ENCODE data around the gene CRYBA4.
"Not testable (repeated sequence)": the region's sequence is repeated elsewhere in the genome, so short reads cannot be mapped to it uniquely, and the experiment has no call there.

The CRYBA4 gene

DNA sequence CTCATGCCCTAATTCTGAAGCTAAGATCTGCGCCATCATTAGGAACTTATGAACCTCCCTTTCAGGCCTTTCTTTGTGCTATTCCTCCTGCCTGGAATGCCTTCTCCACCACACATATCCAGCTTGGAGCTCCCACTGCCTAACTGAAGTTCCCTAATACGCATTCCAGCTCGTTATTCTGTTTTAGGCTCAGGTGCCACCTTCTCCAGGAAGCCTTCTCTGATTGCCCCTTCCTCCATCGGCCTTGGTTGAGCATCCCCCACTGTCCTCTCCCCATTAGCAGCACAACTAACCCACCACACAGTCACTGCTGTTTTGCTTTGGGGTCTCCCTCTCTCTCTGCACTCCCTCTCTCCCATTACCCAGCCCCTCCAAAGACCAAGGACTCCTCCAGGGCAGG lies 9.1 kb upstream of the CRYBA4 start:
- Histone ChIP-seq H2AFZ (ENCODE audit: low read depth) (no peak overlapping the region), H4K20me1 (ENCODE audit: insufficient read depth) (no peaks in the 10 kb centered on the region), H3K36me3 (ENCODE audit: insufficient read depth) (no peaks in the 10 kb centered on the region), H3K27me3 (ENCODE audit: insufficient read depth, low read depth) (no peaks in the 10 kb centered on the region), H3K27ac (0 out of 2 replicates have a peak overlapping the region, but pooled peaks have one; percentile 10), H3K9ac (no peak overlapping the region), H3K4me3 (IDR thresholded peaks at IDR 0.05; ENCODE audit: insufficient read depth, low read depth, low read length) (no peak overlapping the region), H3K4me1 (ENCODE audit: low read depth, poor library complexity, severe bottlenecking) (peaks cover 96% of the 10 kb centered on the region), H3K79me2 (ENCODE audit: insufficient read depth, low read depth) (no peaks in the 10 kb centered on the region), H3K4me2 (peak overlapping the region; percentile 17; the same call in 1 of the 2 replicates)
- TF ChIP-seq, protein P1, sequence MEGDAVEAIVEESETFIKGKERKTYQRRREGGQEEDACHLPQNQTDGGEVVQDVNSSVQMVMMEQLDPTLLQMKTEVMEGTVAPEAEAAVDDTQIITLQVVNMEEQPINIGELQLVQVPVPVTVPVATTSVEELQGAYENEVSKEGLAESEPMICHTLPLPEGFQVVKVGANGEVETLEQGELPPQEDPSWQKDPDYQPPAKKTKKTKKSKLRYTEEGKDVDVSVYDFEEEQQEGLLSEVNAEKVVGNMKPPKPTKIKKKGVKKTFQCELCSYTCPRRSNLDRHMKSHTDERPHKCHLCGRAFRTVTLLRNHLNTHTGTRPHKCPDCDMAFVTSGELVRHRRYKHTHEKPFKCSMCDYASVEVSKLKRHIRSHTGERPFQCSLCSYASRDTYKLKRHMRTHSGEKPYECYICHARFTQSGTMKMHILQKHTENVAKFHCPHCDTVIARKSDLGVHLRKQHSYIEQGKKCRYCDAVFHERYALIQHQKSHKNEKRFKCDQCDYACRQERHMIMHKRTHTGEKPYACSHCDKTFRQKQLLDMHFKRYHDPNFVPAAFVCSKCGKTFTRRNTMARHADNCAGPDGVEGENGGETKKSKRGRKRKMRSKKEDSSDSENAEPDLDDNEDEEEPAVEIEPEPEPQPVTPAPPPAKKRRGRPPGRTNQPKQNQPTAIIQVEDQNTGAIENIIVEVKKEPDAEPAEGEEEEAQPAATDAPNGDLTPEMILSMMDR (conservative IDR thresholded peaks at IDR 0.05; ENCODE audit: low read depth, low read length) = no peak

DNA sequence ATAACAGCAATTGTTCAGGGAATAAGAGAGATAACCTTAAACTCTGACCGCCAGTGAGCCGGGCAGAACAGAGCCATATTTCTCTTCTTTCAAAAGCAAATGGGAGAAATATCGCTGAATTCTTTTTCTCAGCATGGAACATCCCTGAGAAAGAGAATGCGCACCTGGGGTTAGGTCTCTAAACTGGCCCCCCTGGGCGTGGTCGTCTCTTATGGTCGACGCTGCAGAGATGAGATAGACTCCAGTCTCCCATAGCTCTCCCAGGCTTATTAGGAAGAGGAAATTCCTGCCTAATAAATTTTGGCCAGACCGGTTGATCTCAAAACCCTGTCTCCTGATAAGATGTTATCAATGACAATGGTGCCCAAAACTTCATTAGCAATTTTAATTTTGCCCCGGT lies 8.0 kb upstream of the CRYBA4 start:
- not testable (repeated sequence) for H3K9ac ChIP-seq; H3K27me3 ChIP-seq (ENCODE audit: insufficient read depth, low read depth); H3K27ac ChIP-seq; H3K4me3 ChIP-seq (IDR thresholded peaks at IDR 0.05; ENCODE audit: insufficient read depth, low read depth, low read length); H3K36me3 ChIP-seq (ENCODE audit: insufficient read depth); H2AFZ ChIP-seq (ENCODE audit: low read depth); H3K79me2 ChIP-seq (ENCODE audit: insufficient read depth, low read depth); H4K20me1 ChIP-seq (ENCODE audit: insufficient read depth)
- Histone ChIP-seq H3K4me1 (ENCODE audit: low read depth, poor library complexity, severe bottlenecking) (peaks cover 96% of the 10 kb centered on the region), H3K4me2 (peak overlapping the region; percentile 99; the same call in 1 of the 2 replicates)

DNA sequence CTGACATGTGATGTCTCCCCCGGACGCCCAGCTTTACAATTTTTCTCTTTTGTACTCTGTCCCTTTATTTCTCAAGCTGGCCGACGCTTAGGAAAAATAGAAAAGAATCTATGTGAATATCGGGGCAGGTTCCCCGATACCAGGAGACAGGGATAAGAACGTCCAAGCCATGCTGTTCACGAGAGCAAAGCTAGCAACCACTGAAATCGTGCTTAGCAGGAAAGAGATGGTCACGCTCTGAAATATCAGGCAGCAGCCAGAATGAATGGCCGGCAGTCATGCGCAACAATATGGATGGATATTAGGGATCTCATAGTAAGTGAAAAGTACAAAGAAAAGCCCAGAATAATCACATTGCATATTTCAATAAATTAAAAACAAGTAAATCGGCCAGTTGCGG lies 7.4 kb upstream of the CRYBA4 start:
- Histone ChIP-seq H3K27me3 (ENCODE audit: insufficient read depth, low read depth) (no peaks in the 10 kb centered on the region), H3K4me2 (peak overlapping the region; percentile 99; the same call in 1 of the 2 replicates), H2AFZ (ENCODE audit: low read depth) (no peak overlapping the region), H3K36me3 (ENCODE audit: insufficient read depth) (no peaks in the 10 kb centered on the region), H3K9ac (no peak overlapping the region), H3K27ac (peak overlapping the region; percentile 57; the same call in 1 of the 2 replicates), H3K4me3 (IDR thresholded peaks at IDR 0.05; ENCODE audit: insufficient read depth, low read depth, low read length) (no peak overlapping the region), H3K79me2 (ENCODE audit: insufficient read depth, low read depth) (no peaks in the 10 kb centered on the region), H4K20me1 (ENCODE audit: insufficient read depth) (no peaks in the 10 kb centered on the region), H3K4me1 (ENCODE audit: low read depth, poor library complexity, severe bottlenecking) (peaks cover 96% of the 10 kb centered on the region)
- TF ChIP-seq, protein P1 (conservative IDR thresholded peaks at IDR 0.05; ENCODE audit: low read depth, low read length) = no peak

DNA sequence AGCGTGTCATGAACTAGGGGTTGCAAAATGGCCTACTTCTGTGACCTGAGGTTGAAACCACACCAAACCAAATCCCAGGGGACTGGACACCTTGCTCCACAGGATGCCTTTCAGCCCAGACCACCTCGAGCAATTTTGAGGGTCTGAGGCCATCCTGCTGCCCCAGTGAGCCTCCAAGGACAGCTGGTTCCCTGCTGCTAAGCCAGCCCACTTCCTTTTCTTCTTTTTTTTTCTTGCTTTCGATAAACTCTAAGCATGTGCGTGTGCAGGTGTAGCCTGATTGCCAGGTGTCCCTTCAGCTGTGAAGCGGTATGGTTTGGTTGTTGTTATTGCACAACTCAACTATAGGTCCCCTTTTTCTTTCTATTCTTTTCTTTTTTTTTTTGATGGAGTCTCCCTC lies 6.6 kb upstream of the CRYBA4 start:
- Histone ChIP-seq H2AFZ (ENCODE audit: low read depth) (0 out of 2 replicates have a peak overlapping the region, but pooled peaks have one; percentile 14), H3K27me3 (ENCODE audit: insufficient read depth, low read depth) (no peaks in the 10 kb centered on the region), H3K36me3 (ENCODE audit: insufficient read depth) (no peaks in the 10 kb centered on the region), H3K4me1 (ENCODE audit: low read depth, poor library complexity, severe bottlenecking) (peaks cover 96% of the 10 kb centered on the region), H3K9ac (no peak overlapping the region), H4K20me1 (ENCODE audit: insufficient read depth) (no peaks in the 10 kb centered on the region), H3K27ac (peak overlapping the region; percentile 57), H3K79me2 (ENCODE audit: insufficient read depth, low read depth) (no peaks in the 10 kb centered on the region), H3K4me2 (peak overlapping the region; percentile 99), H3K4me3 (IDR thresholded peaks at IDR 0.05; ENCODE audit: insufficient read depth, low read depth, low read length) (no peak overlapping the region)
- TF ChIP-seq, protein P1 (conservative IDR thresholded peaks at IDR 0.05; ENCODE audit: low read depth, low read length) = no peak

DNA sequence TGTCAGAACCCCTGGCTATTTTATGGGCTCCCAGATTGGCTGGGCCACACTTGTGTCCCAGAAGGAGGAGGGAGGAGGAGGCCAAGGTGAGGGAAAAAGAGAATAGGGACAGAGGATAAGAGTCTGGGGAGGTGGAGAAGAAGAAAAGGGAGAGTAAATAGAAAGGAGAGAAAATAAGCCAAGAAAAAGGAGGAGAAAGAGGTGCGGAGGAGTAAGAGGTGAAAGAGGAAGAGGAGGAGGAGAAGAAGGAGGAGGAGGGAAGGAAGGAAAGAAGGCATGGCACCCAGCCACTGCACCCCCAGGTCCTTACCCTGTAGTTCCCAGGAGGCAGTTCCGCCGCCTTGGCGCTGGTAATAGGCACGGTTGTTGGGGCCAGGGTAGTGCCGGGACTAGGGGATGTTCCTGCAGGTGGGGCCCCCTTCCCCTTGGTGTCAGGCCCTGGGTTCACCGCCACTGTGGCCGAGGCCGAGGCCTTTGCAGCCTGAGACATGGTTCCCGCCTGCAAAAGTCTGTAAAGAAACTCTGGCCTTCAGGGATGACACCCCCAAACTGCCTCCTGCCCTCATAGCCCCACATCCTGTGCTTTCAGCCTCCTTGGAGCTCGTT lies 5.8 kb upstream of the CRYBA4 start:
- Histone ChIP-seq H3K4me1 (ENCODE audit: low read depth, poor library complexity, severe bottlenecking) (peaks cover 94% of the 10 kb centered on the region), H3K4me2 (peak overlapping the region; percentile 99), H3K27ac (peak overlapping the region; percentile 61)

More for the DNA sequence above, 5.8 kb upstream of the CRYBA4 start:
- Histone ChIP-seq H3K9ac (no peak overlapping the region), H4K20me1 (ENCODE audit: insufficient read depth) (no peaks in the 10 kb centered on the region), H3K27me3 (ENCODE audit: insufficient read depth, low read depth) (no peaks in the 10 kb centered on the region), H3K79me2 (ENCODE audit: insufficient read depth, low read depth) (no peaks in the 10 kb centered on the region), H3K4me3 (IDR thresholded peaks at IDR 0.05; ENCODE audit: insufficient read depth, low read depth, low read length) (no peak overlapping the region), H2AFZ (ENCODE audit: low read depth) (no peak overlapping the region), H3K36me3 (ENCODE audit: insufficient read depth) (no peaks in the 10 kb centered on the region)
- TF ChIP-seq, protein P1 (conservative IDR thresholded peaks at IDR 0.05; ENCODE audit: low read depth, low read length) = no peak
